WTC11 (cell line): ENCODE data around the gene PAPOLA. TPM values are rescaled to one million over a fixed set of nuclear protein-coding genes. Genes with fewer than 3 reads are reported as not detected.
A peak's percentile ranks its signal among the peaks of the same experiment; 100 is the strongest.

Experiments used
- ATAC-seq: fragments of 200-7000 bp; cut with Tn5 transposase; 2 replicates; pipeline ENCODE4 v1.10.0; 2021; ENCODE audit warnings: mild to moderate bottlenecking, moderate library complexity
- CTCF ChIA-PET: fragments of 300-600 bp; sonication (Branson Sonifier 250); formaldehyde crosslinking; loops from one replicate; lab custom pipeline; 2021; ENCODE audit warnings: antibody characterized with exemption; lab: Charles Lee
- POLR2A ChIA-PET: fragments of 350-600 bp; sonication (Branson Sonifier 250); formaldehyde crosslinking; loops from one replicate; lab custom pipeline; 2021; ENCODE audit warnings: antibody characterized with exemption; lab: Charles Lee
- DNase-seq: peaks from one replicate; pipeline ENCODE4 v3.0.0; 2021; ENCODE audit warnings: low spot score
- H3K27ac Mint-ChIP-seq: 2 replicates; pipeline ENCODE4 v1.8.0; 2021; ENCODE audit warnings: mixed read lengths
- H3K27me3 Mint-ChIP-seq: 2 replicates; pipeline ENCODE4 v1.8.0; 2021; ENCODE audit warnings: low read depth, mild to moderate bottlenecking, moderate library complexity, mixed read lengths
- H3K36me3 Mint-ChIP-seq: 2 replicates; pipeline ENCODE4 v1.8.0; 2021; ENCODE audit warnings: mixed read lengths
- H3K4me1 Mint-ChIP-seq: 2 replicates; pipeline ENCODE4 v1.8.0; 2022; ENCODE audit warnings: mixed read lengths
- H3K4me3 Mint-ChIP-seq: 2 replicates; pipeline ENCODE4 v1.8.0; 2021; ENCODE audit warnings: mild to moderate bottlenecking, moderate library complexity, mixed read lengths
- H3K9me3 Mint-ChIP-seq: 2 replicates; pipeline ENCODE4 v1.8.0; 2021; ENCODE audit warnings: mixed read lengths
- ARID4B ChIP-seq: sonication (generic); formaldehyde crosslinking; IDR thresholded peaks from 2 replicates; pipeline ENCODE4 v1.8.0; 2023; ENCODE audit warnings: missing genetic modification reagents, mild to moderate bottlenecking, borderline replicate concordance
- FOXJ3 ChIP-seq: sonication (generic); formaldehyde crosslinking; IDR thresholded peaks from 2 replicates; pipeline ENCODE4 v1.9.0; 2021; ENCODE audit warnings: missing genetic modification reagents, mild to moderate bottlenecking, borderline replicate concordance
- IRF2 ChIP-seq: sonication (generic); formaldehyde crosslinking; IDR thresholded peaks from 2 replicates; pipeline ENCODE4 v1.8.0; 2022; ENCODE audit warnings: low read depth, missing genetic modification reagents, borderline replicate concordance
- NFATC4 ChIP-seq: fragments of 250-450 bp; sonication (Bioruptor Pico); IDR thresholded peaks from 2 replicates; pipeline ENCODE4 v1.9.0; 2021; ENCODE audit warnings: mild to moderate bottlenecking
- OVOL2 ChIP-seq: fragments of 250-450 bp; sonication (Bioruptor Pico); IDR thresholded peaks from 2 replicates; pipeline ENCODE4 v1.9.0; 2021; ENCODE audit warnings: mild to moderate bottlenecking, borderline replicate concordance
- SMAD4 ChIP-seq: sonication (generic); formaldehyde crosslinking; IDR thresholded peaks from 2 replicates; pipeline ENCODE4 v1.8.0; 2022; ENCODE audit warnings: mild to moderate bottlenecking, missing genetic modification reagents
- TEAD1 ChIP-seq: sonication (generic); formaldehyde crosslinking; IDR thresholded peaks from 2 replicates; pipeline ENCODE4 v1.8.0; 2022; ENCODE audit warnings: mild to moderate bottlenecking, missing genetic modification reagents
- ZMAT4 ChIP-seq: fragments of 250-450 bp; sonication (Bioruptor Pico); IDR thresholded peaks from 2 replicates; pipeline ENCODE4 v1.9.0; 2021; ENCODE audit warnings: mild to moderate bottlenecking
- ZNF219 ChIP-seq: sonication (generic); formaldehyde crosslinking; IDR thresholded peaks from 2 replicates; pipeline ENCODE4 v1.8.0; 2023; ENCODE audit warnings: missing genetic modification reagents, mild to moderate bottlenecking, borderline replicate concordance
- ZNF281 ChIP-seq: sonication (generic); formaldehyde crosslinking; IDR thresholded peaks from 2 replicates; pipeline ENCODE4 v1.8.0; 2023; ENCODE audit warnings: mild to moderate bottlenecking, missing genetic modification reagents
- ZNF532 ChIP-seq: fragments of 250-450 bp; sonication (Bioruptor Pico); IDR thresholded peaks from 2 replicates; pipeline ENCODE4 v1.9.0; 2021; ENCODE audit warnings: mild to moderate bottlenecking, borderline replicate concordance
- ZNF671 ChIP-seq: fragments of 250-450 bp; sonication (Bioruptor Pico); IDR thresholded peaks from 2 replicates; pipeline ENCODE4 v1.8.0; 2021; ENCODE audit warnings: mild to moderate bottlenecking
- total RNA-seq: library from RNA; stranded (reverse); gene quantifications from 3 replicates; pipeline ENCODE4 v1.2.3, GENCODE V29; 2021

The PAPOLA gene
- total RNA-seq, 1 experiment from 2014 or later: 210 TPM

GRCh38 chr14:96574171-96574632 lies 72.0 kb downstream of the PAPOLA start (continued):
- no peak for TF ChIP-seq ZNF532 (CRISPR knock-in tag)
- no peak for TF ChIP-seq OVOL2 (CRISPR knock-in tag)
- TF ChIP-seq SMAD4 (CRISPR knock-in tag): no peak

GRCh38 chr14:96574633-96575632 lies 72.8 kb downstream of the PAPOLA start:
- no peak for TF ChIP-seq ZNF281
- no peak for TF ChIP-seq IRF2 (CRISPR knock-in tag)
- no peak for TF ChIP-seq ARID4B (CRISPR knock-in tag)
- TF ChIP-seq ZNF671 (CRISPR knock-in tag): no peak
- TF ChIP-seq ZNF219 (CRISPR knock-in tag): no peak
- no peak for TF ChIP-seq FOXJ3 (CRISPR knock-in tag)
- TF ChIP-seq TEAD1: no peak
- no peak for TF ChIP-seq NFATC4 (CRISPR knock-in tag)
- TF ChIP-seq ZMAT4 (CRISPR knock-in tag): no peak
- TF ChIP-seq, all 79 proteins: peak for 0
- Mint-ChIP-seq H3K27ac (peak overlapping the region; percentile 58; the same call in 1 of the 2 replicates), H3K4me1 (peaks cover 37% of the 10 kb centered on the region), H3K36me3 (0 out of 2 replicates have a peak, but pooled peaks cover 10% of the 10 kb centered on the region), H3K4me3 (no peak overlapping the region), H3K9me3 (no peaks in the 10 kb centered on the region), H3K27me3 (no peaks in the 10 kb centered on the region)
- ATAC-seq (no peak), DNase-seq (no peak)
- ChIA-PET POLR2A (no interaction called here), CTCF (interaction anchor here (1.5 kb wide), 2 partner anchors 167 to 278 kb away, joined by 4 to 6 read pairs; no protein-coding TSS in a partner anchor)
